EH (cell line): ENCODE data around the gene POLR2M.

Experiments used
- DNase-seq: peaks from one replicate; pipeline ENCODE4 v3.0.0-alpha.2; 2015; ENCODE audit warnings: low read depth

The POLR2M gene

GRCh38 chr15:57706405-57707209 lies at the start of gene POLR2M:
Gene POLR2M, plus strand, starts transcription at chr15:57706714. Its CDS starts 129 bp downstream, at chr15:57706843.
- peak; percentile 98 for DNase-seq

GRCh38 chr15:57657619-57658018 lies 48.9 kb upstream of the POLR2M start:
- DNase-seq = no peak

GRCh38 chr15:57662091-57662744 lies 44.3 kb upstream of the POLR2M start:
- no peak for DNase-seq

- no peak for DNase-seq
Observed at GRCh38 chr15:57662802-57663201, 43.7 kb upstream of the POLR2M start.

- no peak for DNase-seq
Observed at GRCh38 chr15:57663262-57663661, 43.3 kb upstream of the POLR2M start.

GRCh38 chr15:57665194-57665593 lies 41.3 kb upstream of the POLR2M start:
- DNase-seq = no peak

GRCh38 chr15:57665939-57666338 lies 40.6 kb upstream of the POLR2M start:
- DNase-seq = peak; percentile 20

GRCh38 chr15:57667171-57667849 lies 39.2 kb upstream of the POLR2M start:
- peak; percentile 89 for DNase-seq

GRCh38 chr15:57668016-57668415 lies 38.5 kb upstream of the POLR2M start:
- DNase-seq = no peak

GRCh38 chr15:57671636-57672035 lies 34.9 kb upstream of the POLR2M start:
- peak; percentile 48 for DNase-seq

GRCh38 chr15:57675481-57676181 lies 30.9 kb upstream of the POLR2M start:
- DNase-seq = no peak

- DNase-seq = no peak
Observed at GRCh38 chr15:57676585-57676984, 29.9 kb upstream of the POLR2M start.

- no peak for DNase-seq
Observed at GRCh38 chr15:57677204-57677603, 29.3 kb upstream of the POLR2M start.

- DNase-seq = peak; percentile 86
Observed at GRCh38 chr15:57680021-57680420, 26.5 kb upstream of the POLR2M start.

- no peak for DNase-seq
Observed at GRCh38 chr15:57681011-57681410, 25.5 kb upstream of the POLR2M start.

- no peak for DNase-seq
Observed at GRCh38 chr15:57683481-57683880, 23.0 kb upstream of the POLR2M start.

- DNase-seq = no peak
Observed at GRCh38 chr15:57684491-57685151, 21.9 kb upstream of the POLR2M start.

GRCh38 chr15:57685306-57686095 lies 21.0 kb upstream of the POLR2M start:
- DNase-seq = peak; percentile 10

- DNase-seq = no peak
Observed at GRCh38 chr15:57686657-57687056, 19.9 kb upstream of the POLR2M start.

GRCh38 chr15:57690341-57690966 lies 16.1 kb upstream of the POLR2M start:
- no peak for DNase-seq
